Endothelial cell of umbilical vein (primary cell): Measurements from ENCODE around the gene SLC5A6.

ENCODE experiments used
- POLR2A ChIP-seq: IDR thresholded peaks from 2 replicates; pipeline ENCODE4 v1.6.1; 2012; ENCODE audit warnings: low read depth, mild to moderate bottlenecking, control low read depth, low read length
- TF ChIP-seq, protein P1 (sequence below), 2 donors: IDR thresholded peaks; 1 replicate in 1 of 2; 2 replicates in 1 of 2; pipeline ENCODE4 v1.5.1; 2011; ENCODE audit warnings: low read length in 2 of 2, mild to moderate bottlenecking in 2 of 2, moderate library complexity in 2 of 2, control low read depth in 1 of 2, inconsistent platforms in 1 of 2, low read depth in 1 of 2; ENCODE audit not compliant: insufficient read depth in 1 of 2; ENCODE audit errors: extremely low read depth in 1 of 2
- TF ChIP-seq, protein P2 (sequence below): IDR thresholded peaks from 2 replicates; pipeline ENCODE4 v1.6.1; 2011; ENCODE audit not compliant: insufficient read depth, insufficient read length

DNA sequence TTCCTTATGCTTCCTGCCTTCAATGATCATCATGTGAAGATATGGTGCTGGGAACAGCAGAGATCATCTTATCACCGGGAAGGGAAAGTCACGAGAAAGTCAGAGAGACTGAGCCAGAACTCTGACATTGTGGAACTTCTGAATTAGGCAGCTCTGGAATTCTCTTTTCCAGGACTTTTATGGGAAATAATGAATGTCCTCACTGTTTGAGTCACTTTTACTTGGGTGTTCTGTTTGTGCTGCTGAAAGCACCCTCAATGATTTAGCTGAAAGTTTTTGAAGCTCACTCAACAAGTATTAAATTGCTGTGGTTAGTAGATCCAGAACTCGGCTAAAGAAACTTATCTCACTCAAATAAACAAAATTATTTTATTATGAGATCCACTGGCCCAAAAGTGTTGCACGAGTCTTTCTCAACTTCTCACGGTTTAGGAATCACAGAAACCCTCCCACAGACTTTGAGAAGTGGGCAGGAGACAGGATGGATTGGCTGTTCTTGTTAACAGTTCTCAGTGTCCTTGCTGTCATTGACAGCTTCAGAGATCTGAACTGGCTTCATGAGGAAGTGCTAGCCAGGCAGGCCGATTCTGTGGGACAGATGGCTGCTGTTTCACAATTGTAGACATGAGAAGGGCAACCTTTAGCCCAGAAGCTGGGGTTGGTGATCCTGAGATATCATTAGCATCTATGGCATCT is 26.6 kb downstream of the SLC5A6 start:
- TF ChIP-seq, protein P1, sequence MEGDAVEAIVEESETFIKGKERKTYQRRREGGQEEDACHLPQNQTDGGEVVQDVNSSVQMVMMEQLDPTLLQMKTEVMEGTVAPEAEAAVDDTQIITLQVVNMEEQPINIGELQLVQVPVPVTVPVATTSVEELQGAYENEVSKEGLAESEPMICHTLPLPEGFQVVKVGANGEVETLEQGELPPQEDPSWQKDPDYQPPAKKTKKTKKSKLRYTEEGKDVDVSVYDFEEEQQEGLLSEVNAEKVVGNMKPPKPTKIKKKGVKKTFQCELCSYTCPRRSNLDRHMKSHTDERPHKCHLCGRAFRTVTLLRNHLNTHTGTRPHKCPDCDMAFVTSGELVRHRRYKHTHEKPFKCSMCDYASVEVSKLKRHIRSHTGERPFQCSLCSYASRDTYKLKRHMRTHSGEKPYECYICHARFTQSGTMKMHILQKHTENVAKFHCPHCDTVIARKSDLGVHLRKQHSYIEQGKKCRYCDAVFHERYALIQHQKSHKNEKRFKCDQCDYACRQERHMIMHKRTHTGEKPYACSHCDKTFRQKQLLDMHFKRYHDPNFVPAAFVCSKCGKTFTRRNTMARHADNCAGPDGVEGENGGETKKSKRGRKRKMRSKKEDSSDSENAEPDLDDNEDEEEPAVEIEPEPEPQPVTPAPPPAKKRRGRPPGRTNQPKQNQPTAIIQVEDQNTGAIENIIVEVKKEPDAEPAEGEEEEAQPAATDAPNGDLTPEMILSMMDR (IDR thresholded peaks at IDR 0.05; ENCODE audit: extremely low read depth in 1 of 2, insufficient read depth in 1 of 2, low read depth in 1 of 2, low read length in 2 of 2), result no peak
- TF ChIP-seq POLR2A, result no peak
- TF ChIP-seq, protein P2, sequence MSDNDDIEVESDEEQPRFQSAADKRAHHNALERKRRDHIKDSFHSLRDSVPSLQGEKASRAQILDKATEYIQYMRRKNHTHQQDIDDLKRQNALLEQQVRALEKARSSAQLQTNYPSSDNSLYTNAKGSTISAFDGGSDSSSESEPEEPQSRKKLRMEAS, result no peak
